HG03108 (cell line): ENCODE data around the gene PCDHGA10.
A peak's percentile ranks its signal among the peaks of the same experiment; 100 is the strongest.
"Not testable (repeated sequence)": the region's sequence is repeated elsewhere in the genome, so short reads cannot be mapped to it uniquely, and the experiment has no call there.

Source experiments
- ATAC-seq: cut with Tn5 transposase; IDR thresholded peaks from one replicate; pipeline ENCODE4 v1.9.1; 2021; ENCODE audit warnings: moderate library complexity; ENCODE audit not compliant: unreplicated experiment

The PCDHGA10 gene

DNA sequence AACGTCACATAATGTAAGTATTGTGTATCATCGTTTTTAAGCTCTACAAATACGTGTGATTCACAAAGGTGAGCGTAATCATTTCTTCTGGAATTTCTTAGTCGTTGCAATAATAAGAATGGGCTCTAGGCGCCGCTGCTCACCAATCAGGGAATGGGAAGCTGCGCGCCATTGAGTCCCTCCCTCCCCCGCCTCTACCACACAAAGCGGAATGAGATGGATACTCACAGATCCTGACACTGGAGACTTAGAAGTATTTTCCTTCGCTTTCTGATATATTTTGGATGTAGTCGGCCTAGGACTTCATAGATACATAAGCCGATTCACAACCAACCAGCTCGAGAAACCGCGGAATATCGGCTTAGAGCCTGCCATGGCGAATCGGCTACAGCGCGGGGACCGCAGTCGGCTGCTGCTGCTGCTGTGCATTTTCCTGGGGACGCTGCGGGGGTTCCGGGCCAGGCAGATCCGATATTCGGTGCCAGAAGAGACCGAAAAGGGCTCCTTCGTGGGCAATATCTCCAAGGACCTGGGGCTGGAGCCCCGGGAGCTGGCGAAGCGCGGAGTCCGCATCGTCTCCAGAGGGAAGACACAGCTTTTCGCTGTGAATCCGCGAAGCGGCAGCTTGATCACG, 8.2 kb downstream of the PCDHGA10 start, which contains the start of gene PCDHGA11:
PCDHGA11 (plus strand) TSS at position 197 of the 634 bp plus-strand sequence; CDS start at position 374, 177 bp downstream.
- peak; percentile 55 for ATAC-seq

DNA sequence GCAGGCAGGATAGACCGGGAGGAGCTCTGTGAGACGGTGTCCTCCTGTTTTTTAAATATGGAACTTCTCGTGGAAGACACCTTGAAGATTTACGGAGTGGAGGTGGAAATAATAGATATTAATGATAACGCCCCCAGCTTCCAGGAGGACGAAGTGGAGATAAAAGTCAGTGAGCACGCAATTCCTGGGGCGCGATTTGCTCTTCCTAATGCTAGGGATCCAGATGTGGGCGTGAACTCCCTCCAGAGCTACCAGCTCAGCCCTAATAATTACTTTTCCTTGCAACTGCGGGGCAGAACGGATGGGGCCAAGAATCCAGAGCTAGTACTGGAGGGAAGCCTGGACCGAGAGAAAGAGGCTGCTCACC, 8.7 kb downstream of the PCDHGA10 start:
- ATAC-seq, result no peak

GRCh38 chr5:141422742-141423291, 10.0 kb downstream of the PCDHGA10 start:
- no peak for ATAC-seq

DNA sequence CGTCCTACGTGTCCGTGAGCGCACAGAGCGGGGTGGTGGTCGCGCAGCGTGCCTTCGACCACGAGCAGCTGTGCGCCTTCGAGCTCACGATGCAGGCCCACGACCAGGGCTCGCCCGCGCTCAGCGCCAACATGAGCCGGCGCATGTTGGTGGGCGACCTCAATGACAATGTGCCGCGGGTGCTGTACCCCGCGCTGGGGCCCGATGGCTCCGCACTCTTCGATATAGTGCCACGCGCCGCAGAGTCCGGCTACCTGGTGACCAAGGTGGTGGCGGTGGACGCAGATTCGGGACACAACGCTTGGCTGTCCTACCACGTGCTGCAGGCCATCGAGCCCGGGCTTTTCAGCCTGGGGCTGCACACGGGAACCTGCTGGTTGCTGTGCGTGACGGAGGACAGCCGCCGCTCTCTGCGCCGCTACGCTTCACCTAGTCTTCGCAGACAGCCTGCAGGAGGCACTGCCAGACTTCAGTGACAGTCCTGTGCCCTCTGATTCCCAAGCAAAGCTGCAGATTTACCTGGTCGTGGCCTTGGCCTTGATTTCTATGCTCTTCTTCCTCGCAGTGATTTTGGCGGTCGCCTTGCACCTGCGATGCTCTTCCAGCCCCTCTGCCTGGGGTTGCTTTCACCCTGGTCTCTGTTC, 15.1 kb downstream of the PCDHGA10 start:
- ATAC-seq, result no peak

GRCh38 chr5:141430332-141431113, 17.7 kb downstream of the PCDHGA10 start, which contains the start of gene PCDHGA12:
PCDHGA12 (plus strand) TSS chr5:141430507; CDS start chr5:141430760, 253 bp downstream.
- peak; percentile 78 for ATAC-seq

DNA sequence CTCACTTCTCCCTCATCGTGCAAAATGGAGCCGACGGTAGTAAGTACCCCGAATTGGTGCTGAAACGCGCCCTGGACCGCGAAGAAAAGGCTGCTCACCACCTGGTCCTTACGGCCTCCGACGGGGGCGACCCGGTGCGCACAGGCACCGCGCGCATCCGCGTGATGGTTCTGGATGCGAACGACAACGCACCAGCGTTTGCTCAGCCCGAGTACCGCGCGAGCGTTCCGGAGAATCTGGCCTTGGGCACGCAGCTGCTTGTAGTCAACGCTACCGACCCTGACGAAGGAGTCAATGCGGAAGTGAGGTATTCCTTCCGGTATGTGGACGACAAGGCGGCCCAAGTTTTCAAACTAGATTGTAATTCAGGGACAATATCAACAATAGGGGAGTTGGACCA, 18.5 kb downstream of the PCDHGA10 start:
- ATAC-seq, result no peak

GRCh38 chr5:141432308-141432707, 19.5 kb downstream of the PCDHGA10 start:
- ATAC-seq, result not testable (repeated sequence)

DNA sequence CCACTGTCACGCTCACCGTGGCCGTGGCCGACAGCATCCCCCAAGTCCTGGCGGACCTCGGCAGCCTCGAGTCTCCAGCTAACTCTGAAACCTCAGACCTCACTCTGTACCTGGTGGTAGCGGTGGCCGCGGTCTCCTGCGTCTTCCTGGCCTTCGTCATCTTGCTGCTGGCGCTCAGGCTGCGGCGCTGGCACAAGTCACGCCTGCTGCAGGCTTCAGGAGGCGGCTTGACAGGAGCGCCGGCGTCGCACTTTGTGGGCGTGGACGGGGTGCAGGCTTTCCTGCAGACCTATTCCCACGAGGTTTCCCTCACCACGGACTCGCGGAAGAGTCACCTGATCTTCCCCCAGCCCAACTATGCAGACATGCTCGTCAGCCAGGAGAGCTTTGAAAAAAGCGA, 19.9 kb downstream of the PCDHGA10 start:
- not testable (repeated sequence) for ATAC-seq

DNA sequence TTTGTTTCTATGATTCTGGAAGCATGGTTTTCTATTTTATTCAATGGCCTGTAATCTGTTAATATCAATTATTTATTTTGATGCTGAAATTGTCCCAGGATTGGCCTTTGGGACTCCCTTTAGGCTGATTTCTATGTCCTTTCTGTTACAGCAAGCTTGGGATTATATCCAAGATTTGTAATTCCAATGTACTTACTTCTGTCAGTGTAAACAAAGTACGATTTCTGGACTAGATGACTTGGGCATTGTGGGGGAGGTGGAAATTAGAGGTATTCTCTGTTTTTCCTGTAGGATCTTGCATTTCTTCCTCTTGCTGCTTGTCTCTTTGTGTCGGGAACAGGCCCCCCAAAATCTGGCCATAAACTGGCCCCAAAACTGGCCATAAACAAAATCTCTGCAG, 21.2 kb downstream of the PCDHGA10 start:
- ATAC-seq, result no peak

GRCh38 chr5:141437221-141437620, 24.4 kb downstream of the PCDHGA10 start:
- no peak for ATAC-seq

DNA sequence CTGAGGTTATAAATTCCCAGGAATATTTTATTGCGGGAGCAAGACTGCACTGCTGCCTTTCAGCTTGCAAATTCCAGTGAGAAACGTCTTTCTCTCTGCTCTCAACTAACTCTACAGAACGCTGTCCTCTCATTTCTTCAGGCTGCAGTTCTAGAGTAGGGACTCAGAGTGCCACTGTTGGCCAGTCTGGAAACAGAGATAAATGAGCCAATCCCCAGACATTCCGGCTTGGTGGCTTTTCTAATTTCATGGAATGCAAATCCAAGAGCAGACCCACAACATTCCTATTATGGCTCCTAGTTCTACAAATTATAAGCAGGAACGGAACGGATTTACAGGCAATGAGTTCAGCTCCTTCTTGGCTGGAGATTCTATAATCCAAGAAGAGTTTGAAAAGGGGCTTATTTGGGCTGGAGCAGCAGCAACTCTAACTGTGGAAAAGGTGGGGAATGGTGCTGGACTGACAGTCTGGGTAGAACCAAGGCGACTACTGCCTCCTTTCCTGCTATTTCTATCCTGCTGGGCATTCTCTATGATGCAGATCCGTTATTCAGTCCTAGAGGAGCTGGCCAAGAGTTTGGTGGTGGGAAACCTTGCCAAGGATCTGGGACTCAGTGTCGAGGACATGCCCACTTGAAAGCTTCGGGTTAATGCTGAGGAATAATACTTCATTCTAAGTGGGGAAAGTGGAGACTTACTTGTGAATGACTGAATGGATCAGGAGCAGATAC, 26.8 kb downstream of the PCDHGA10 start:
- ATAC-seq, result no peak

GRCh38 chr5:141440341-141440740, 27.6 kb downstream of the PCDHGA10 start:
- ATAC-seq, result no peak

DNA sequence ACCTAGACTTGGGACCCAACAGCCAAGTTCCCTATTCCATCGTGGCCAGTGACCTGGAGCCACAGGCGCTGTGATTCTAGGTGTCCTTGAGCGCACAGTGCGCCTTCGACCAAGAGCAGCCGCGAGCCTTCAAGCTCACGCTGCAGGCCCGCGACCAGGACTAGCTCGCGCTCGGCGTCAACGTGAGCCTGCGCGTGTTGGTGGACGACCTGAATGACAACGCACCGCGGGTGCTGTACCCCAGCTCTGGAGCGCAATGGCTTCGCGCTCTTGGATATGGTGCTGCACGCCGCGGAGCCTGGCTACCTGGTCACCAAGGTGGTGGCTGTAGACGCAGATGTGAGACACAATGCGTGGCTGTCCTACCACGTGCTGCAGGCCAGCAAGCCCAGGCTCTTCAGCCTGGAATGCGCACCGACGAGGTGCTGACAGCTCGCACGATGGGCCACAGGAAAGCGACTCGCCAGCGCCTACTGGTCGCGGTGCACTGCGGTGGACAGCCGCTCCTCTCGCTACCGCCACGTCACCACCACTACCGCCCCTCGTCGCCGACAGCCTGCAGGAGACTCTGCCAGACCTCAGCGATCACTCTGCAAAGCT, 28.9 kb downstream of the PCDHGA10 start:
- ATAC-seq, result no peak

DNA sequence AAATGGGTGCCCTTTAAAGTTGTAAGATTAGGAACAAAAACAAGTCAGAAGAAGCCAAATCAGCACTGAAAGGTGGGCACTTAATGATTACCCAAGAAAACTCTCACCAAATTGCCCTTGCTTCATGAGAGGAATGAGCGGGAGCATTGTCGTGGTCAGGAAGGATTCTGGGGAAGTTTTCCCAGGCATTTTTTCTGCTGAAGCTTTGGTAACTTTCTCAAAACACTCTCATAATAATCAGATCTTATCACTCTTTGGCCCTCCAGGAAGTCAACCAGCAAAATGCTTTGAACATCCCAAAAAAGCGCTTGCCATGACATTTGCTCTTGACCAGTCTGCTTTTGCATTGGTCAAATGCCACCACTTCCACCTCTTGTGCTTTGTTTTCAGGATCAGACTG, 52.6 kb downstream of the PCDHGA10 start:
- ATAC-seq, result no peak
